Measurements from ENCODE around the gene LMX1B. TPM values are rescaled to one million over a fixed set of nuclear protein-coding genes. Genes with fewer than 3 reads are reported as not detected.
A peak's percentile ranks its signal among the peaks of the same experiment; 100 is the strongest.

LMX1B gene
- total RNA-seq, 1 experiment from 2014 or later = 11.3 TPM

- no peaks in the 10 kb centered on the region for H3K9me3 ChIP-seq (ENCODE audit: control insufficient read depth in 1 of 2, insufficient read depth in 1 of 2, low read depth in 1 of 2, low read length in 2 of 2)
Measured at GRCh38 chr9:126599047-126599650, 14.6 kb upstream of the LMX1B start.

More at GRCh38 chr9:126599047-126599650, 14.6 kb upstream of the LMX1B start:
- TF ChIP-seq REST (IDR thresholded peaks at IDR 0.05; ENCODE audit: low read depth) (no peak), CTCF (IDR thresholded peaks at IDR 0.05 in 2 of 3, conservative IDR thresholded peaks at IDR 0.05 in 1 of 3; ENCODE audit: borderline replicate concordance in 1 of 3, insufficient read depth in 1 of 3, low read depth in 2 of 3, low read length in 2 of 3) (peak in 2 of 3 experiments; percentile 11 to 32; a peak in 1 of 6 replicates)
- Histone ChIP-seq H3K27me3 (ENCODE audit: insufficient read depth, low read length) (no peaks in the 10 kb centered on the region), H3K79me2 (ENCODE audit: insufficient read depth, low read length) (no peaks in the 10 kb centered on the region), H3K27ac (ENCODE audit: low read depth, low read length) (no peak overlapping the region), H3K4me1 (ENCODE audit: control insufficient read depth in 1 of 2, insufficient read depth in 2 of 2, low read length in 2 of 2) (no peaks in the 10 kb centered on the region), H3K9me2 (ENCODE audit: insufficient read depth) (no peaks in the 10 kb centered on the region; the same call in 1 of the 2 replicates), H3K9ac (ENCODE audit: low read length) (no peak overlapping the region), H3K36me3 (ENCODE audit: control insufficient read depth in 1 of 2, insufficient read depth in 2 of 2, low read length in 2 of 2) (no peaks in the 10 kb centered on the region), H2AFZ (ENCODE audit: low read depth, low read length, poor library complexity, severe bottlenecking) (no peak overlapping the region), H3K4me3 (replicated peaks in 1 of 2; ENCODE audit: low read depth in 1 of 2, low read length in 2 of 2) (no peak overlapping the region), H4K20me1 (ENCODE audit: insufficient read depth) (no peaks in the 10 kb centered on the region), H3K4me2 (ENCODE audit: low read length) (no peak overlapping the region)
- POLR2A ChIA-PET = no interaction called here
- DNase-seq (ENCODE audit: low read depth, low spot score) (no peak), ATAC-seq (no peak; the same call in 1 of the 2 replicates)
- RAD21 ChIA-PET (ENCODE audit: low non-redundant PET in 1 of 2, low total read pairs in 2 of 2, uncharacterized antibody in 2 of 2, unreplicated experiment in 2 of 2) = no interaction called here
- CTCF ChIA-PET = no interaction called here
- no TSS peak for BruUV-seq (replicated peaks)
- intact Hi-C loops (cut with micrococcal nuclease) = no loop called here

Data from HCT116 (cell line).